ENCODE results near the gene TSPAN12.

The TSPAN12 gene

DNA sequence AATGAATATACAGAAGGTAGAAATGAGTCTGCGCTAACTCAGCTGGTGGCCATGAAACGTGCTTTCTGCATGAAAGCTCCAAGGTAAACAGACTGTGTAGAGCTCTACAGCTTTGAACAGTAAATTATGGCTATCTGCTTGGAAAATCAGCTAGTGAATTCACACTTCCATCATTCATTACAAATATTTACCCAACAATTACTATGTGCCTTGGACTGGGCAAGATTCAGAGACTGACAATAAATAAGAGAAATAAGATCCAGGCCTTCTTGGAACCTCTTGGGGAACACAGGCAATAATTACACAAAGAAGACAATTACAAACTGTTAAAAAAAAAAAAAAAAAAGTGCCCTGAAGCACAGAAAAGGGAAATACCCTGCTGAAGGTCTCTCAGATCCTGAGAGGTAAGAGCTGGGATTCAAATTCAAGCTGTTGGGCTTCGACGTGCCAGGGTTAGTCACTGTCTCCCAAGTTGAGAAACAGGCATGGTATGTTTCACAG is 15.8 kb downstream of the TSPAN12 start:
- no peak for DNase-seq (ENCODE audit: low read depth in 2 of 2)

DNA sequence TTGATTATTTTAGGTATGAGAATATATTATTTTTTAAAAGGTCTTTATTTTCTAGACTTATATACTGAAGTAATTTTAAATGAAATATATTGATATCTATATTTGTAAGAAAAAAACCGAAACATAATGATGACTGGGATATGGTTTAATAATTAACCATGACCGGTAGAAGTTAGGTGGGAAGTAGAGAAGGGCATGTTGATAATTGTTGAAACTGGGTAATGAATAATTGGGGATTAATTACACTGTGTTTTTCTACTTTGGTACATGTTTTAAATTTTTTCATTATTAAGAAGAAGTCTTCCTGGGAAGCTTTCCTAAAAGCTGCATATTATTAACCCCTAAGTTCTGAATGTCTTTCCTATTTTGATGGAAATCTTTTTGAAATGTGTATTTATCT is 16.3 kb downstream of the TSPAN12 start:
- DNase-seq (ENCODE audit: low read depth in 2 of 2), result no peak

DNA sequence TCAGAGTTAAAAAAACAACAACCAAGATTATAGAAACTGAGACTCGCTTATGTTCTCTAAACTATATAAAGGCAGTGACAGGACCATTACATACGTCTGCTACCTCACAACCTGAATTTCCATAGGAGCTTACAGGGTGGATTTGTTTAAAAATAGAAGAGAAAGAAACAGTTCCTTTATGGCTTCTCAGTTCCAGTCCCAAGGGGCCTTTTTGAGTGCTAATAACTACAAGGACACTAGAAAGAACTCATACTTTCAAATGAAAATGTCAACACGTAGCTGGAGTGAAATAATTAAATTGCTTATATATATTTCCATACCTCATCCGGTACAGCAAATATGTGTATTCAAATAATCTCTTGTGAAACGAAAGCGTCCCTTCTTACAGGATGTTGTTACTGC is 19.7 kb downstream of the TSPAN12 start:
- no peak for DNase-seq (ENCODE audit: low read depth in 2 of 2)

DNA sequence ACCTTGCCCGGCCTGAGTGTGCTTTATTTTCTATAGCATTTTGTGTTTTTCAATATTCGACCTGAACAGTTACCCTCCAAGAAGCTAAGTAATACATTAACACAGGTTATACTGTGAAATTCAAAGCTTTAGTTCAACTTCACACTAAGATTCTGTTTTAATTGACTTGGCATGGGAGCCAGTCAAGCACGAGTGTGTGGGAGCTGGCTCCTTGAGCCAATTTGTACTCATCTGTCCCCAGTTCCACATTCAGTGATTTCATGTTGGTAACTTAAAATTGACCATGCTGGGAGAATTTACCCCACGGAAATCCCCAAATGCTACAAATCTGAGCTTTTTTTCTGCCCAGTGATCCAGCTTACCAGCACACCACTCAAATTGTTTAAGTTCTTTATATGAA is 20.3 kb downstream of the TSPAN12 start:
- DNase-seq (ENCODE audit: low read depth in 2 of 2), result no peak

DNA sequence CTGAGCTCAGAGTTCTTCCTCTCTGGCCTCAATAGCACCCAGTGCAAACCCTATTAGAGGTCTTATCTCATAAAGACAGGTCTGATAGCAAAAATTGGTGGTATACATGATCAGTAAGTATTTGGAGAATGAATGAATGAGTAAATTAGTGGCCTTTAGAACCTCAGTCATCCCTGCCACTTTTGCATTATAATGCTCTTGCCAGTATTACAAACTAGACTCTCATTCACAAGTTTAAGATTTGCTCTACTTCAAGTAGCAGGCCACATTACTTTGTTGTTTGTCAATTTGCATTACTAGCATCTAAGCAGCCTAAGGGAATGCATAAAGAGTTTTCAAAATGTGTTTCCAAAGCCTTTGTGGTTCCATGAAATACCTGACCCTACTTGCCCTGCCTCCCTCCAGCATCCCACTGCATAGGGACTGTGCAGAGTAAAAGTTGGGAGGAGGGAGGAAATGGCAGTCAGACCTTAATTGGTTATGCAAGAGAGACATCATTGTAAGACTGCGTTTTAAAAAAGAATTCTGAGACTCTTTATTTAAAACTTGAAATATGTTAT is 21.3 kb downstream of the TSPAN12 start:
- no peak for DNase-seq (ENCODE audit: low read depth in 2 of 2)

DNA sequence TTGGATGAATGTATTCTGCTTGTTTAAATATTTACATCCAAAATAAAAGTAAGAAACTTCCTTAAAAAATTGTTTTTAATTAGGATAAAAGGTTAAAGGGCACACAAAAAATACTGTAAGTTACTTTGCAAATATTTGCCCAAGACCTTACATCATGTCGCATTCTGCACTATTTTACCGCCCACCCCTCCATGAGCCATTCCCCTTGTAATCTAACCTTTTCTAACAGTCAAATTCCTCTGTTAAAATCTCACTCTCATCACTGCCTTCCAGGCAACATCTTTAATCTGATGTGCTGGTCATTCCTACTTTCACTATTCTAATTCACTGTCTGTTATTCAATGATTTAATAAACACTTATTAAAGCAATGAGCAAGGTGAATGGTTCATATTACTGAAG is 23.2 kb downstream of the TSPAN12 start:
- no peak for DNase-seq (ENCODE audit: low read depth in 2 of 2)

DNA sequence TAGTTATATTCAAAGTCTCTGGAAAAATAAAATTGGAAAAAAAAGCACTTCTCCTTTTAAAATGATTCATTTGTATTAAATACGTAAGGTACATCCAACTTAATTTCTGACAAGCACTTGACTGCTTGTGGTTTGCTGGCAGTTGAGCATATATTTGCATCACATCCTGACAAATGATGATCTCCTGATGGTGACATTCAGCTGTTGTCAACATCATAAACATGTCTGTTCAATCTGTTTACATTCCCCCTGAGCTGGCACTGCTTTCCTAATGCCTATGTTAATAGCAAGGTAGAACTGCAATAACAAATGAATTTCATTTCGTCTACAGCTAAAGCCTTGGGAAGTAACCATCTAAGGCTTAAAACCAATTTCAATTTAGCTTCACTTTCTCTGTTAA is 24.4 kb downstream of the TSPAN12 start:
- no peak for DNase-seq (ENCODE audit: low read depth in 2 of 2)

DNA sequence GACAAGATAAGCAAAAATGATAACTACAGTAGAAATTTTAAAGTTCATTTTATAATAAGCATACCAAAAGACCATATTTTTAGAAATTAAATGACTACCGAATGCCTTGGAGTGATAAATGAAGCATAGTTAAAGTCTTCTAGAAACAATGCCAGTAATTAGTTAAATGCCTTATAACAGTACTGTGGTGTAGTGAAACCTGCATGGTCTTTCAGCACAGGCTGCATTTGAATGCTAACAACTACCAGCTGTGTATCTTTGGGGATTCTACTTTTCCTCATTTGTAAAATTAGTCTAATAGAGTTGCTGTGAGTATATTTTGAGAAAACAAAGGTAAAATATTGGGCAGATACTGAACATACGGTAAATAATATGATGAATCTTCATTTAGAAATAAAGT is 25.1 kb downstream of the TSPAN12 start:
- DNase-seq (ENCODE audit: low read depth in 2 of 2), result no peak

DNA sequence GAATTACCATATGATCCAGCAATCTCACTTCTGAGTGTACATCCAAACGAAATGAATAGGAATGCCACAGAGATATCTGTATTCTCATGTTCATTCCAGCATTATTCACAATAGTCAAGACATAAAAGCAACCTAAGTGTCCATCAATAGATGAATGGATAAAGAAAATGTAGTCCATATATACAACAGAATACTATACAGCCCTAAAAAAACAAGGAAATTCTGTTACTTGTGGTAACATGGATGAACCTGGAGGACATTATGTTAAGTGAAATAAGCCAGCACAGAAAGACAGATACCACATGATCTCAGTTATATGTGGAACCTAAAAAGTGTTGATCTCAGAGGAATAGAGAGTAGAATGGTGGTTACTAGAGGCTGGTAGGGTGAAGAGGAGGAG is 26.7 kb downstream of the TSPAN12 start:
- DNase-seq (ENCODE audit: low read depth in 2 of 2), result no peak

DNA sequence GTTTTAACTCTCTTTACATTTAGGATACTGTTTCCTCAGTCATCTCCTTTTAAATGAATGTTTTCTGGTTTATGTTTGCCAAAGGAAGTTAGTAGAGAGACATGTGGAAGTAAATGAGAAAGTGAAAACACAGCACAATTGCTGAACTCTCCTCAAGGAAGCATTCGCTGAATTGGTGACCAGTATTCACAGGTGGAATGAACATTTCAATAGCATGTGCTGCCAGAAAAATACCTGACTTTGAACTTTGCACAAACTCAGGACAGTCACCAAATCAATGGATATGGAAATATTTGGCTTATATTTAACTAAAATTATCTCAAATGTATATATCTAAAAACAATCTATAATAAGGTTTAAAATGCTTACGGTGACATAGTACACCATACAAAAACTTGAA is 28.5 kb downstream of the TSPAN12 start:
- no peak for DNase-seq (ENCODE audit: low read depth in 2 of 2)

DNA sequence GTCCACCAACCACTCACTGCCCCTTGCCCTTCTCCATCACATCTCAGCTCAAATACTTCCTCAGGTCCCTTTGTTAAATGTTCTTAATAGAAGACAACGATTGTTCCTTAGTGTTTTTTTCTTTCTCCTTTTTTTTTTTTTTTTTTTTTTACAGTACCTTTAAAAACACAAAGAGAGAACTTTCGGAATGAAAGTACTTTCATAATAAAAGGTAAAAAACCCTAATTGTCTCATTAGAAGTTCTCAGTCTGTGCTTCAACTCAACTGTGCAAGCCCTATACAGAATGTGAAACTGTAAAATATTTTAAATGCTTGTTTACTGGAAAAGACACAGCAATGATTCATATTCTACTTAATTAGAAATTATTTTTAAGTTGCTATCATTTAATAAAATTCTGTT is 29.4 kb downstream of the TSPAN12 start:
- no peak for DNase-seq (ENCODE audit: low read depth in 2 of 2)

DNA sequence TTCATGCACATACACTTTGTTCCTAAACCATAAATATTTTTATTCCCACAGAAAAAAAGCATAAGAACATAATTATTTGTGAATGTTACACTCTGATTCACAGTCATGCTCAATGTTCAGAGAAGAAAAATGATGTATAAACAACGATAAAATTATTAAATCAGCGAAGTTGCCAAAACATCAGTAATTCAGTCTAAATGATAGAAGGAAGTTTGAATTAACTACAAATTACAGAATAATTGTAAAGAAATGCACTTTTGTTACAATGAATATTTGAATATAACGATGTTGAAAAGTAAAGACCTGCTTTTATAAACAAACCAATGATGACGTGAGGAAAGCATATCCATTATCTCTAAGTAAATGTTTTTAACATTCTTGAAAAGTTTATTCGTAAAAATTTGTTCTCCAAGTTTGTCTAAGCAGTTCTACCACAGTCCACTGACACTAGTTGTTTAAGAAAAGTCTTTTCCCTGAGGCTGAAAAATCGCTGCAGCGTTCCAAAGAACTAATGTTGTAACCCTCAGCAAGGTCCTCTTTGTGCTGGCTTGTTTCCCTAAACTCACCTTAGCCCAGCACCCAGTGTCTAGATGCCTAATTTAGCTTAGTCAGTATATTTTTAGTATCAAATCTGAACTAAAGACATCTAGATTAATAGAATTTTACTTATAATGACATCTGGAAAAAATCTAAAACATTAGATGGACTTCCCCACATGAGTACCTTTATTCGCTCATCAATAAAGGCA is 30.4 kb downstream of the TSPAN12 start:
- DNase-seq (ENCODE audit: low read depth in 2 of 2), result no peak

DNA sequence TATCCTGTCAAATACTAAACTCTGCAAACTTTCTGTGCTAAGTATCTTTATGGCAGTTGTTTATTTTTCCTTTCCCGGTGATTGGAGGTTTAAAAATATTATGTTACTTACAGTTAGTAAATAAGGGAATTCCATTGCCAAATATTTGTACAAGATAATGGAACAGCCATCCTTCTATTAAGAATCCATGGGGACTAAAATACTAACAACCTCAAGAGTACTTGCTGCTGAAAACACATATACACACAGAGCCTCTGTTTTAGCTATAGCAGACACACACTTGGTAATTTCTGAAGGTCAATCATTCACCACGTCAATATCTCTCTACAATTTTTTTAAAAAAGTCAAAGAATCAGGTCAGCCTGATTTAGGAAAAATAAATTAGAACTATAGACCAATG is 32.4 kb downstream of the TSPAN12 start:
- DNase-seq (ENCODE audit: low read depth in 2 of 2), result no peak

DNA sequence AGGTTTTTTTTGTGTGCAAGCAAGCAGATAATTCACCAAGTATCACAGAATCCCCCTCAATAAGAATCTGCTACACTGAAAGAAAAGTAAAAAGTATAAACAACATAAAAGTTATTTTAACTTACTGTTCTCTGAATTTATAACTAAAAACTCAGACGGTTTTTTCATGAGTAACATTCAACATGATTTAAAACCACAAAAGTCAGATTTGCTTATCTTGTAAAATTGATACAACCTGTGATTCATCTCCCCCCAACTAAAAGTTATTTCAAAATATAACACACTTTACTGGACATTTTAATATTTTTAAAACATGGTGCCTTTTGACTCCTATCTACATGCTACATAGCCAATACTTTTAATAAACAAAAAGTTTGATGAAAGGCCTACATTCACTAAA is 32.8 kb downstream of the TSPAN12 start:
- no peak for DNase-seq (ENCODE audit: low read depth in 2 of 2)

DNA sequence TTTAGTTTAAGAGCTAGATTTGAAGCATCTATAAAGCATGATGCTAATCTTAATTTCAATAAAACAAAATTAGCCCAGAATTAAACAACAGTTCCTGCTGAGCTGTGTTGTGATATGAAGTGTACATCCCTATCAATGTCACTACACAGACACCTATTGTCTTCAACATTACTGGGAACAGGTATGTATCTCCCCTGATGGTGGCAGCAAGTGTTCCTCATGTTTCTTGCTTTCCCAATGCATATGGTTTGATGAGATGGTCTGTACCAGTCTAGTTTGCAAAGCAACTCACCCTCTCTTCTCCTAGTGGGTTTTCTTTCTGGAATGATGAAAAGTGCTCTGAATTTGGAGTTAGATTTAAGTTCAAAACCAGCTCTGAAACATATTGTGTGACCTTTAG is 38.1 kb downstream of the TSPAN12 start:
- no peak for DNase-seq (ENCODE audit: low read depth in 2 of 2)

DNA sequence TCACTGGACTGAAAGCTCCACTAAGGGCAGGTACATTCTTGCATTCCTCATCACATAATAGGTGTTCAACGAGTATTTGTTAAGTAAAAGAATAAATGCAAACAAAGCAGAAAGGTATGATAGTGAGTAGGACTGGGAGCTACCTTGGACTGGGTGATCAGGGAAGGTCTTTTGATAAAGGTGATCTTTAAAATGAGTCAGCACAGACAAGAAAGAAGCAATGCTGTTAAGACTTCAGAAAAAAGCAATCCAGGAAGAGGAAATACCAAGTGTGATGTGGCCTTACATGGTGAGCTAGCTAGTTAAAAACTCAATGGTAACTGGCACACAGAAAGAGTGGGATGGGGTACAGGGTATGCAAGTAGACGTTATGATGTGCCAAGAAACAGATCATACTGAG is 40.1 kb downstream of the TSPAN12 start:
- DNase-seq (ENCODE audit: low read depth in 2 of 2), result no peak

DNA sequence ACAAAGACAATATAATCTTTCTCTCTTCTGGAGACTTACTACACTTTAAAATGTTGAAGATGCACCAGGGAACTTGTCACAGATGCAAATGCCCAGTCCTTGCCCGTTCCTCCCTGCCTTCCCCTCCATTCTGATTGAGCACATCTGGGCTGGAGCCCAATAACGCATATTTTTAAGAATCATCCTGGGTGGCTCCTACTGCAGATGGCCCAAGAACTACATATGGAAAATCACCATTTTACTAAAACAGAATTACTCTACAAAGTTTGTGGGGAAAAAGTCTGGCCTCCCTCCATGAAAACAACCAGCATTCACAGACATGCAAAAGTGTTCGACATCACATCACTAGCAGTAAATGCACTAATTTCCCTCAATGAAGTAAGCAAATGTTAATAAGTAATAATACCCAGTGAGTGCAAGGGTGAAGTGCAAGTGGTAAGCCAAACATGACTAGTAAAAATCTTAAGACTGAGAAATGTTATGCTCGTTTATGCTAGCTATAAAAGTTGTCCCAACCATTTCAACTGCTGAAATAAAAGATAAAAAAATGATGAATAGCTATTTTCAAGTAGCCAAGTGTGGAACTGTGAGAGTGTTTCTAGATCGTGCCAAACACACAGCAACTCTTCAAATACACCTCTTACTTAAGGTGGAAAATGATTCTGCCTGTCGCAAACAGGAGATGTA is 43.5 kb downstream of the TSPAN12 start:
- DNase-seq (ENCODE audit: low read depth in 2 of 2), result no peak

DNA sequence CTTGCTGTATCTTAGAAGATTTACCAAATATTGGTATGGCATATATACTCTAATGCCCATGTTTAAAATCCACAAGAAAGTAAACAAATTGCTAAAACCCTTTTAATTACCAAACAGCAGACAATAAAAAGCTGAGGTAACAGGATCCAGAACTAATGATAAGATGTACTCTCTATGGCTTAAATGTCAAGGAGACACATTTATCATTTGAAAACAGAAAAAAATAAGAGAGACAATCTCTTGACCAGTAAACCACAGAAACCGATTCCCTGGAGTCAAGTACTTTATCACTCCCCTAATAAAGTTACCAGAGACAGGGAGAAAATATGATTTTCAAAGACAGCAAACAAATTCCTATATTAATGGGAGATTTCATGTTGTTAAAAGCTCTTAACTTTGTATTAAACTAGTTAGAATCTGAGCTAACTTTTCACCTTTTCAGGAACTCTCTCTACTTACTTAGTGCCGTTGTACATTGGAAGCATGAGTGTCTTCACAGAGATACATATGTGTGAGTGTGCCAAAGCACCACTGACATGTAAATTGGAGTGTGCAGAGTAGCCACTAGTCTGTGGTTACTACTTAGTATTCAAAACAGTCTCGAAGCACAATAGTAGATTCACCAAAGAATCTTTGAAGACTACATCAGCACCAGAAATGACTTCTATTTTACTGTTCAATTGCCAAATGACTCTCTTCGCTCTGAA is 44.2 kb downstream of the TSPAN12 start:
- no peak for DNase-seq (ENCODE audit: low read depth in 2 of 2)

DNA sequence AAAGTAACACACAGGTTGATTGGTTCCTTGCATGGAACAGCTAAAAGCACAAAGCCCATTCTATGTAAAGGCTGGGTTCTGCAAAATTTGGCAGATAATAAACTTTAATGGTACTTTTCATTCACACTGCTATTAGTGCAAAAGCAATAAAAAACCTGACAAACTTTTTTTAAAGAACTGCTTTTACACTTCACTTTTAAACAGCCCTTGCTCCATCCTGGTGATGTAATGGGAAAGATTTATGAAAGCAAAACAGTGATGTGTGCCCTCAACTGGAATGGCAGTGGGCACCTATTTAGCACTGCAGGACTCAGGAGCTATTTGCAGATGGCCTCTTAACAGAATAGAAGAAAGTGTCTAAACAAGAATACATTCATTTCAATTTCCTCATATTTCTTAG is 44.9 kb downstream of the TSPAN12 start:
- DNase-seq (ENCODE audit: low read depth in 2 of 2), result no peak

DNA sequence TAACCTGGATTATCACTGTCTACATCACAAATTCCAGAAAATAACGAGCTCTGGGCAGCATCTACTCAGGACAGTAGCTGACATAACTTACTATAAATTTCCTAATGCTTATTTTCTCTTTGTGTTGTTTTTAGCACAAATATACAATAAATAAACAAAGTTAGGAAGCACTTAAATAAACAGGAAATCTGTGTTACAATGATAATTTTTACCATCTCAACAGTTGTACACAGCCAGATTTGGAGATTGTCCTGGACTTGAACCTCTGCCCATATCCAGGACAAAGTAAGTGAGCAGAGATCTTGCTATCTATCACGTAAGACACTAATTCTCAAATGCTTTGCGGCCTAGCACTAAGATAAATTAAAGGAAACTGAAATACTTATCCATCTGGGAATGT is 48.7 kb downstream of the TSPAN12 start:
- no peak for DNase-seq (ENCODE audit: low read depth in 2 of 2)

DNA sequence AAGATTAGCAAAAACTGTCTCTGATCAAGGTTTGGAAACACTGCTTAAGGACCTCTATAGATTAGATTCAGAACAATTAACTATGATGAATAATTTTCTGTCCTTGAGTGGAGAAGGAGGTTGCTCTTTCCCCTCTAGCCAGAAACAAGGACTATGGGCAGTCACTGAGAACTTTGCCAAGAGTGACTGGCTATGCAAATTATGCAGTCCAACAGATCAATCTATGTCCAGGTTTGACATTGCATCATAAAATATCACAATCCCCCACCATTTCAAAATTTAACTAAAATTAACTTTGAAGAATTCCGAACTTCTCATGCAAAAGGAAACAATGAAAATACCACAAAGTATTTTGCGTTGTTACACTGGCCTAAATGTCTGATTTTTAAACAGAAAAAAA is 50.6 kb downstream of the TSPAN12 start:
- no peak for DNase-seq (ENCODE audit: low read depth in 2 of 2)

DNA sequence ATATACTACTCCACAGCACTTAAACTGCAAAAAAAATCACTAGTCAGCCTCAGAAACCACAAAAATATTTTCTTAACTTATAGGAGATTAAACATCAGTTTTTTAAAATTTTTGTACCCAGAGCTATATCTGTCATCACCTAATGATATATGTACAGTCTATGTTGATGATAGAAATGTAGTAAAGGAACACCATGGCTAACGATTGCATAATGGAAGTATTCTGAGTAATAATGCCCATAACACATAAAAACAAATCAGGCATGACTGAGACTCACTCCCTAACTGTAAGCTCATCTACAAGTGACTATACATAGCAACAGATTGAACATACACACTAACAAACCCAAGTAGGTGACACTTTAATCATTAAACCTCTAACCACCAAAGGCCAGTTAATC is 51.3 kb downstream of the TSPAN12 start:
- DNase-seq (ENCODE audit: low read depth in 2 of 2), result no peak
